GM19043 (cell line): ENCODE results near the gene PLB1.

Source experiments
- ATAC-seq: cut with Tn5 transposase; IDR thresholded peaks from one replicate; pipeline ENCODE4 v1.9.1; 2021; ENCODE audit warnings: low read depth; ENCODE audit not compliant: unreplicated experiment

Gene PLB1

DNA sequence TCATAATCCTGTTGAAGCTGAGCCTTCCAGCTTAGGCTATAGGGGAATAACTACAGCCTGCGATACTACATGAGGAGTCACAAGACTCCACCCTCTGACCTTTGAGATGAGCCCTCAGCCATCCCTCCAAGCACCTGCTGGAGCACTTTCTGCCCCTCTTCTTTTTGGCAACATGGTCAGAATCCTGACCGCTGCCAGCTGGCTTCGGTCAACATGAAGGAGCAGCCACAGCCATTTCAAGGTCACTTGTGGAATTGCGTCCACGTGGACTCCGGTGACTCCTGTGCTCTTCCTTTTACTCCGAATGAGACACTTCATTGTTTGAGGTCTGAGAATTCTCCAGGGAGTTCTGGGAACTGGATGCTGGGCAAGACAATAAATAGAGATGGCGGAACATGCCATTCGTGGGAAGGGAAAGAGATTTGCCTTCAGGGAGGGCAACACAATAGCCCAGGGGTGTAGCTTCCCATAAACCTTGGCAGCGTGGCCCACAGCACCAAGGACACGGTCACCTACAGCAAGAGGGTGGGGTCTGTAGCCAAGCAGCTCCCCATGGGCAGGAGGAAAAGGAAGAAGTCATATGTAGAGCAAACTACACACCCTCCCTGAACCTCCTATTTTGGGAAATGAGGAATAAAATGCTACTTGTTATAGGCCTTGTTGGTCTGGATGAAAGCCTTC, 182.5 kb downstream of the PLB1 start:
- ATAC-seq, result no peak

DNA sequence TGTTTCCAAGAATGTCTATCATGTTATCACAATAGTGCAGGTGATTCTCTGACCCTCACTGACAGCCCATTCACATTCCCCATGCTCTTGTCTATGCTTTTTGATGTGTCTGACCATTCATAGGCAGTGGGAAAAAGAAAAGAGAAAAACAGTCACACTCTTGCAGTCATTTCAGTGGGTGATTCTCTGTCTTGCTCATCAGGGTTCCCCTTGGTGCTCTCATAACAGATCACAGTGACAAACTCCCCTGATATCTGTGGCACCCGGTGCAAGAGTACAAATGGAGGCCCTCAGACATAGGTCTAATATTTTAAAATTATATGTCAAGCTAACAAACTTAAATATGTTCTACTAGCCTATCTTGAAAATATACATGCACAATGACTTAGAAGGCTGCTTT, 183.1 kb downstream of the PLB1 start:
- ATAC-seq, result no peak

DNA sequence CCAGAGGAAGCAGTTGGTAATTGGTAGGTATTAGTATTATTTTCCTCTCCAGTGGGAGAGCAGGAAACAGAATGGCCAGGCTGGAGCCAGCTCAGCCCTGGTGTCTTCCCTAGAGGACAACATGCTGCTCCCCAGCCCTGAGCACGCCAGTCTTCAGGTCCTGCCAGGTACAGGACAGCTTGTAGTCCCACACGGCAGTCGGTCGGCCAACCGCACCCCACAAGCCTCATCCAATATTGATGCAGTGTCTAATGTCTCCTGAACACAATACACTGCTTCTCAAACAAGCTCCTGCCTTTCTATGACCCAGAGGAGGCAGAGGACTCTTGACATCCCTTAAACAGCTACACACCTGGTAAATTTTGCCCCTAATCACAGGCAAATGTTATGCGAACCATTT, 184.8 kb downstream of the PLB1 start:
- ATAC-seq, result no peak

DNA sequence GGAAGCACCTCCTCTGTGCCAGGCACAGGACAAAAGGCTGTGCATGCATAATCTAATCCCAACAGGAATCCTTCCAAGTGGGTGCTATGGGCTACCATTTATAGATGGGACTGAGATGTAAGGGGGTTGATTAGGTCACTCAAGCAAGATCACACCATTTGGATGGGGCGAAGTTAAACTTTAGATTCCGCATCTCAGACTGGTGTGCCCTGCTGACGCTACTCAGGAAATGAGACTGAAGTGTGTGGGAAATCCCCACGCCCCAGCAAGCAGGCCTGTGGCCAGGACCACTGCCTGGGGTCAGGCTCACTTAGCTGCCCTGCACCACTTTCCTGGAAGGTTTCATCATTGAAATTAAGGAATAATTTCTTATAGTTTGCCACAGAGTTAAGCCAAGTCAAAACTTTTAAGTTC, 185.3 kb downstream of the PLB1 start:
- peak; percentile 86 for ATAC-seq

DNA sequence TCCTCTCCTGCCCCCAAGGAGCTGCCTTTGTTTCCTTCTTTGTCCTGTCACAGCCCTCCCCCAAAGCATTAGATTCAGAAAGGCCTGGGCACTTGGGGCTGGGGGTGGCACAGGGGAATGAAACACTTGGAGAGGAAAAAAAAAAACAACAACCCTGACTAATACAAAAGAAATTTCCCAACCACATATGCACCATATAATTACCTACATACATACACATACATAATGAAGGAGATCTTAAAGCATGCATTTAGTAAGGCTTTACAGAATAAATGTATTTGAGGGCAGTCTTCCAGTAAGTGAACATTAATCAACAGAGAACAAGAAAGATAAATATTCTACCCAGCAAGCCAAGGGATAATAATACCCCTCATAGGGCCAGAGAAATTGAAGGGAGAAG, 185.7 kb downstream of the PLB1 start:
- no peak for ATAC-seq

DNA sequence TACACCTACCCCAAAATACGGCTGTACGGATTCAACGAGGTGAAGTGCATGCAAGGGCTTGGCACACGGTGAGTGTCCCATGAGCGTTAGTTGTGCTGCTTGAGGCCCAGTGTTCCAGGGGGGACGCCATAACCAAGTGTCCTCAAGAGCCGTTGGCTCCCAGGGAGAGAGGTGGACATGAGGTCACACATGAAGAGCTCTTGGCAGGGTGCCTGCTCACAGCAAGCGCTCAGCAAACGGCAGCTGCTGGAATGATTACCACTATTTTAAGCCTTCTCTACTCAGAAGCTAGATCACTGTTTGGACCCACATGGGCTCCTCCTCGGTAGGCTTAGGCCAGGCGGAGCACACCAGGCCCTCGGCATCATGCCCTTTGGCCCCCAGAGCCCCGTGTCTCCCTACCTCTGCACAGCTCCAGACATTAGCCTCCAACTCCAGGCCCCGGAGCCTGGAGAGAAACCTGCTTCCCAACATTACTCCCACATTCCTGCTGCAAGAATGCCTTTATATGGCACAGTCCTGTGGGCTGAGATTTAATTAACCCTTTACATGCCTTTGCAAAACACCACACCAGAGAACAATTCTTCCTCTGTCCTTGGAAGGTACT, 187.3 kb downstream of the PLB1 start:
- no peak for ATAC-seq

DNA sequence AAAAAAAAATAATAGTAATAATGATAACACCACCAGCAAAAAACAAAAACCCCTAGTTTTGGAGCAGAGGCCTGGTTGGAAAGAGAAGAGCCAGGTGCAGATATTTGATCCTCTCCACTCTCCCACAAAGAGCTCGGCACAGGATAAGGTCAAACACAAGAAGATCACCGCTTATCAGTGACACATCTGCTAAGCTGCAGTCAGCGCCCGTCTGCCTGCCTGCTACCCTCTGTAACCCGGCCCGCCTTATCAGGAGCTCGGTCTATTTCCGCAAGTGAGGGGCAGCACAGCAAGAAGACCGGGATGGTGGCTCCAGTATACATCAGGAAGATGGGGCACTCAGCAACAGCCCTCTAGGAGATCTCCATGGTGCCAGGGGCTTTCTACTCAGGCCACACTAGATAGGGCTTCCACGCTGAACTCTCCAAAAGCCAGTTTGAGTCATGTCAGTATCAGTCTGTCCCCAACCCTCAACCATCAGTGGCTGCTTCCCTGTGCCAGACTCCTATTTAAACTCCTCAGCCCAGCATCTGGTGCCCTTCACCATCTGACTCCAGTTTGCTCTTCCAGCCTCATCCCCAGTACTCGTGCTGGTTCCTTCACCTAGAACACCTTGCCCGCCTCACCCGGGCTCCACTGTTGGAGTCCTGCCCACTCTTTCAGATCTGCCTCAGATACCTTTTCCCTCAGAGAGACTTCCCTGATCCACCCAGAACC, 188.4 kb downstream of the PLB1 start:
- no peak for ATAC-seq

DNA sequence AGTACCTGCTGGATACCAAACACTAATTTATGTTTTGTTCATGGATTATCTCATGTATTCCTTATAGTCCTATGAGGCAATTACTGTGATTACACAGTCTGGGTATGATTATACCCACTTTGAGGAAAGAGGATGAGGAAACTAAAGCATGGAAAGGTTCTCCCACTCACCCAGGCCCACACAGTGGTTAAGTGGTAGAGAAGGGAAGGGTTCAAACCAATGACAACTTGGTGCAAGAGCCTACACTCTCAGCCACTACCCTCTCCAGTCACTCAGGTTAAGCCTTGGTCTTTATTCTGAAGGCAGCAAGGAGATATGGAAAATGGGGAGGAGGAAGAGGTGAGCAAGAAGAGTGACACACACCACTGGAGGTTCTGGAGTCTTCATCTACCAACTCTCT, 191.3 kb downstream of the PLB1 start:
- ATAC-seq, result no peak

DNA sequence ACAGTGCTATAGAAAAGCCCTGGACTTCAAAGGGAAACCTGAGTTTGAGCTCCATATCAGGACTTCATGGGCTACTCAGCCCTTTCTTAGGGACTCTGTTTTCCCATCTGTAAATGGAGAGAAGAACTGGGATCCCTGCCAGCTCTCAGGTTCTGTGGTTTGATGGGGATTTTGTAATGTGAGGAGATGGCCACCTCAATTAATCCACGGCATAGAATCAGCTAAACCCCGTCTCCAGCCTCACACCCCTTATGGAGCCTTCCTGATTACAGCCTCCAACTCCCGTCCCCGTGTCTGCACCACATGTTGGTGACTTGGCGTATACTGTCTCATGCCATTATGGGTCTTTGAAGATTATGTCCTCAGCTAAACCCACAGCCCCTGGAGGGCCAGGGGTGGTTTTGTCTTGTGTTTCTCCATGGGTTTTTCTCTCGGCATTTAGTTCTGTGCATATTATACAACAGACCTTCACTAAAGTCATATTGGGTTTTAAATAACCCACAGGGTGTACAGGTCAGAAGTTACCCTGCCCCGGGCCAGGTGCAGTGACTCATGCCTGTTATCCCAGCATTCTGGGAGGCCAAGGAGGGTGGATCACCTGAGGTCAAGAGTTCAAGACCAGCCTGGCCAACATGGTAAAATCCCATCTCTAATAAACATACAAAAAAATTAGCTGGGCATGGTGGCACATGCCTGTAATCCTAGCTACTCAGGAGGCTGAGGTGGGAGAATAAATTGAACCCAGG, 192.0 kb downstream of the PLB1 start:
- ATAC-seq, result no peak

DNA sequence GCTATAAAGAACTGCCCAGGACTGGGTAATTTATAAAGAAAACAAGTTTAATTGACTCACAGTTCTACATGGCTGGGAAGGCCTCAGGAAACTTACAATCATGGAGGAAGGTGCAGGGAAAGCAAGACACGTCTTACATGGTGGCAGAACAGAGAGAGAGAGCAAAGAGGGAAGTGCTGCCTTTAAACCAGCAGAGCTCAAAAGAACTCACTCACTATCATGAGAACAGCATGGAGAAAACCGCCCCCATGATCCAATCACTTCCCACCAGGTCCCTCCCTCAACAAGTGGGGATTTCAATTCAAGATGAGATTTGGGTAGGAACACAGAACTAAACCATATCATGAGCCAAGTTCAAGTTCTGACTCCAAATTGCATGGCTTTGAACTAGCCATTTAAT, 193.0 kb downstream of the PLB1 start:
- ATAC-seq, result no peak

DNA sequence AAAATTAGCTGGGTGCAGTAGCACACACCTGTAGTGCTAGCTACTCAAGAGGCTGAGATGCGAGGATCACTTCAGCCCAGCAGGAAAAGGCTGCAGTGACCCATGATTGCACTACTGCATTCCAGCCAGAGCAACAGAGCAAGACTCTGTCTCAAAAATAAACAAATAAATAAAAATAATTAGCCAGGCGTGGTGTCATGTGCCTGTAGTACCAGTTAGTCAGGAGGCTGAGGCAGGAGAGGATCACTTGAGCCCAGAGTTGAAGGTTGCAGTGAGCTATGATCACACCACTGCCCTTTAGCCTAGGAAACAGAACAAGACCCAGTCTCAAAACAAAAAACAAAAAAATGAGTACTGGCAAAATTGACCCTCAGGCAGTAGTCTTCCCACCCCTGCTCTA, 193.9 kb downstream of the PLB1 start:
- ATAC-seq, result no peak

DNA sequence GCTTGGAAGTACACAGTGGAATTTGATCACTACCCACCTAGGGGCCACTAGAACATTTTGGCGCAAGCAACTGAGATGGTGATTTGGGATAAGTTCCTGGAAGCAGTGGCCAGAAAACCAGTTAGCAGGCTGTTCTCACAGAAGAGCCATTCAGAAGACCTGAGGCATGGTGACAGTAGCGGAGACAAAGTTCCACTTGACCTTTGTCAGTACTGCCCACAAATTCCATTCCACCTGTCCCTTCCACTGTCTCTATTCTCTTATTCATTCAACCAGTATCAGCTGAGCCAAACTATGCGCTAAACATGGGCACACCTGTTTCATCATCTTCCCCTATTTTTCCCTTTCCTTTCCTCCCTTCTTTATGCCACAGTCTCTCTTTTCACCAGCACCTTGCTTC, 196.6 kb downstream of the PLB1 start:
- ATAC-seq, result no peak

DNA sequence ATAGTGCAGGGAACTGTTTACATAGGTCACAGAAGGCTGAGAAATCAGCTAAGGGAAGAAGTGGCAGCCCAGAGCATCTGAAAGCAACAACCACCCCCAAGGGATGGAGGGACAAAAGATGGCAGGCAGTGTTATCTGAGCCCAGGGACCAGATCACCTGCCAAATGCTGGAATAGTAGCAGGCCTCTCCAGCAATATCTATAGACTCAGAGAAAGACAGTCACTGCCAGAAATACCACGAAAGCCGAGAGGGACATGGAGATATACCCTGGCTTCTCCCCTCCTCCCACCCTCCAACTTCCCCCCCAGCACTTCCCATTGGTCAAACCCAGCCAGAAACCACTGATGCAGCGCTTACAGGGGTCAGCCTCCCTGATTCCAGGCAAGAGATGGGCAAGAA, 197.4 kb downstream of the PLB1 start:
- ATAC-seq, result no peak
